Measurements from ENCODE around the gene ZBED4.

- TF ChIP-seq CTCF (IDR thresholded peaks at IDR 0.05), result no peak
- no peak for TF ChIP-seq POLR2A (IDR thresholded peaks at IDR 0.05)
These were observed 26.3 kb upstream of the ZBED4 start for GRCh38 chr22:49827271-49827852.

Measured in uterus (tissue), 2 donors.